K562 (cell line): ENCODE measurements around the gene ZBTB44. TPM values are rescaled to one million over a fixed set of nuclear protein-coding genes. Genes with fewer than 3 reads are reported as not detected.

Experiments
- BRF1 ChIP-seq: IDR thresholded peaks from 3 replicates; pipeline ENCODE4 v1.6.1; 2011; ENCODE audit warnings: borderline replicate concordance, mild to moderate bottlenecking; ENCODE audit not compliant: insufficient read length; ENCODE audit errors: extremely low read depth
- DDX20 ChIP-seq: fragments of 450-650 bp; IDR thresholded peaks from 2 replicates; pipeline ENCODE4 v1.6.1; 2016; ENCODE audit warnings: missing genetic modification characterization, low read depth, mild to moderate bottlenecking, missing compliant biosample characterization, moderate library complexity
- FOSL1 ChIP-seq: fragments of 200-800 bp; sonication (Bioruptor generic); conservative IDR thresholded peaks from 2 replicates; pipeline ENCODE4 v1.6.1; 2016; ENCODE audit warnings: missing genetic modification characterization, missing compliant biosample characterization
- GATAD2B ChIP-seq: fragments of 450-650 bp; IDR thresholded peaks from 2 replicates; pipeline ENCODE4 v1.6.1; 2017; ENCODE audit warnings: mild to moderate bottlenecking, borderline replicate concordance
- HIVEP1 ChIP-seq: fragments of 250-450 bp; sonication (Bioruptor Pico); IDR thresholded peaks from 2 replicates; pipeline ENCODE4 v1.4.0; 2020; ENCODE audit warnings: mild to moderate bottlenecking
- SIN3A ChIP-seq, 2 experiments: fragments of 150-350 bp in 1 of 2; IDR thresholded peaks; 2 replicates each; pipeline ENCODE4 v1.6.1; 2011 to 2016; ENCODE audit warnings: borderline replicate concordance in 2 of 2, low read depth in 2 of 2, low read length in 2 of 2, mild to moderate bottlenecking in 2 of 2, moderate library complexity in 2 of 2; ENCODE audit not compliant: control insufficient read depth in 1 of 2
- ZNF318 ChIP-seq, 2 experiments: fragments of 450-650 bp; IDR thresholded peaks; 2 replicates each; pipeline ENCODE4 v1.6.1; 2016; ENCODE audit warnings: mild to moderate bottlenecking in 2 of 2, borderline replicate concordance in 1 of 2, low read depth in 1 of 2, moderate library complexity in 1 of 2
- polyA plus RNA-seq, 8 experiments: library from polyadenylated mRNA; depleted of rRNA in 4 of 8; stranded (reverse) in 5 of 8; unstranded in 3 of 8; fragments of >200 nt; fragmentation: Nextera tagmentation in 2 of 8; fragmentation: Illumina TruSeq in 1 of 8; extraction: Ambion mirVana in 2 of 8; extraction: Trizol in 1 of 8; gene quantifications; 2 replicates each; pipeline versions ENCODE4 v1.2.1 to v1.2.3, GENCODE V29; 2011 to 2014; ENCODE audit warnings: inconsistent platforms in 1 of 8, missing spikeins in 1 of 8
- total RNA-seq, 7 experiments: library from RNA; depleted of rRNA in 6 of 7; stranded (reverse); fragments of >200 nt in 6 of 7; fragmentation: Illumina TruSeq in 2 of 7; extraction: Trizol in 2 of 7; gene quantifications; 2 replicates each; pipeline versions ENCODE4 v1.2.1 to v1.2.3, GENCODE V29; 2011 to 2021; ENCODE audit warnings: low replicate concordance in 1 of 7

Gene ZBTB44
- total and polyA plus RNA-seq, 9 of the 15 experiments (the other 6 are each of a cell fraction or from before 2014, with no cell fraction given), result 4.7 to 27.1 (median 17.3) TPM

DNA sequence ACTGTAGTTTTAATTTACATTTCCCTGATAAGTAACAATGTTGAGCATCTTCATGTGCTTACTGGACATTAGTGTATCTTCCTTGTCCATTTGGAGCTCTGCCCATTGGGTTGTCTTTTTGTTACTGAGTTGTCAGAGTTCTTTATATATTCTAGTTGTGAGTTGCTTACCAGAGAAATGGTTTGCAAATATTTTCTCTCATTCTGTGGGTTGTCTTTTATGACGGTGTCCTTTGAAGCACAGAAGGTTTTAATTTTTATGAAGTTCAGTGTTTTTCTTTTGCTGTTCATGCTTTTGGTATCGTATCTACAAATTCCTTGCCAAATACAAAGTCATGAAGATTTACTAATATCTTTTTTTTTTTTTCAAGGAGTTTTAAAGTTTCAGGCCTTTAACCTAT lies 42.4 kb downstream of the ZBTB44 start (continued):
- TF ChIP-seq ZNF318 (IDR thresholded peaks at IDR 0.05; ENCODE audit: borderline replicate concordance in 1 of 2, low read depth in 1 of 2), result no peak
- TF ChIP-seq FOSL1 (tag), result no peak
- no peak for TF ChIP-seq HIVEP1 (CRISPR knock-in tag)
- TF ChIP-seq SIN3A (IDR thresholded peaks at IDR 0.05; ENCODE audit: borderline replicate concordance in 2 of 2, control insufficient read depth in 1 of 2, low read depth in 2 of 2, low read length in 2 of 2), result no peak
- no peak for TF ChIP-seq BRF1
- no peak for TF ChIP-seq GATAD2B
- TF ChIP-seq DDX20 (tag), result no peak
